ENCODE results near the gene CLDN4.
"Not testable (repeated sequence)": the region's sequence is repeated elsewhere in the genome, so short reads cannot be mapped to it uniquely, and the experiment has no call there.

CLDN4 gene

GRCh38 chr7:73844131-73844547 lies 13.3 kb downstream of the CLDN4 start:
- DNase-seq (ENCODE audit: low spot score): no peak

GRCh38 chr7:73844848-73845460 lies 14.2 kb downstream of the CLDN4 start:
- no peak for DNase-seq (ENCODE audit: low spot score)

- DNase-seq (ENCODE audit: low spot score): not testable (repeated sequence)
Measured at GRCh38 chr7:73845701-73846195, 15.0 kb downstream of the CLDN4 start.

GRCh38 chr7:73847941-73848723 lies 17.3 kb downstream of the CLDN4 start:
- no peak for DNase-seq (ENCODE audit: low spot score)

GRCh38 chr7:73850781-73851207 lies 20.0 kb downstream of the CLDN4 start:
- no peak for DNase-seq (ENCODE audit: low spot score)

GRCh38 chr7:73851410-73852338 lies 20.9 kb downstream of the CLDN4 start:
- DNase-seq (ENCODE audit: low spot score): peak; percentile 22

- DNase-seq (ENCODE audit: low spot score): no peak
Measured at GRCh38 chr7:73852500-73852899, 21.7 kb downstream of the CLDN4 start.

GRCh38 chr7:73856941-73857340 lies 26.1 kb downstream of the CLDN4 start:
- DNase-seq (ENCODE audit: low spot score): no peak

- DNase-seq (ENCODE audit: low spot score): no peak
Measured at GRCh38 chr7:73858807-73859206, 28.0 kb downstream of the CLDN4 start.

GRCh38 chr7:73860859-73861258 lies 30.1 kb downstream of the CLDN4 start, which contains the start of gene TMEM270:
Gene TMEM270, plus strand, starts transcription at chr7:73861159. Its CDS starts 36 bp downstream, at chr7:73861195.
- no peak for DNase-seq (ENCODE audit: low spot score)

- DNase-seq (ENCODE audit: low spot score): no peak
Measured at GRCh38 chr7:73861305-73861704, 30.5 kb downstream of the CLDN4 start.

GRCh38 chr7:73864981-73865711 lies 34.4 kb downstream of the CLDN4 start:
- DNase-seq (ENCODE audit: low spot score): no peak

GRCh38 chr7:73865738-73866445 lies 35.1 kb downstream of the CLDN4 start:
- DNase-seq (ENCODE audit: low spot score): no peak

GRCh38 chr7:73866446-73866767 lies 35.6 kb downstream of the CLDN4 start:
- DNase-seq (ENCODE audit: low spot score): no peak

GRCh38 chr7:73869011-73869798 lies 38.4 kb downstream of the CLDN4 start:
- no peak for DNase-seq (ENCODE audit: low spot score)

- no peak for DNase-seq (ENCODE audit: low spot score)
Measured at GRCh38 chr7:73870041-73870492, 39.3 kb downstream of the CLDN4 start.

- DNase-seq (ENCODE audit: low spot score): no peak
Measured at GRCh38 chr7:73871163-73872011, 40.6 kb downstream of the CLDN4 start.

GRCh38 chr7:73872056-73872908 lies 41.5 kb downstream of the CLDN4 start:
- DNase-seq (ENCODE audit: low spot score): no peak
